Common myeloid progenitor, CD34-positive (primary cell): ENCODE measurements around the gene CEMP1.
"Not testable (repeated sequence)": the region's sequence is repeated elsewhere in the genome, so short reads cannot be mapped to it uniquely, and the experiment has no call there.

Experiments used
- CTCF ChIA-PET: fragments of 350-600 bp; sonication (Branson Sonifier 250); formaldehyde crosslinking; loops from one replicate; lab custom pipeline; 2021; ENCODE audit warnings: antibody characterized with exemption; lab: Charles Lee
- POLR2A ChIA-PET: fragments of 350-600 bp; sonication (Branson Sonifier 250); formaldehyde crosslinking; loops from one replicate; lab custom pipeline; 2021; ENCODE audit warnings: antibody characterized with exemption; lab: Charles Lee
- DNase-seq, 3 donors: peaks; one replicate each; pipeline versions ENCODE4 v3.0.0 to v3.0.0-alpha.2; 2013
- H3K27ac ChIP-seq, 2 experiments: 1 replicate in 1 of 2; 2 replicates in 1 of 2; pipeline ENCODE4 v1.7.0; 2013; ENCODE audit warnings: inconsistent platforms in 2 of 2, low read length in 2 of 2, mild to moderate bottlenecking in 2 of 2, low read depth in 1 of 2, moderate library complexity in 1 of 2; ENCODE audit not compliant: severe bottlenecking in 2 of 2, insufficient read depth in 1 of 2, poor library complexity in 1 of 2
- H3K27me3 ChIP-seq, 5 experiments: replicated peaks in 2 of 5; 1 replicate in 3 of 5; 2 replicates in 2 of 5; pipeline versions ENCODE4 v1.6.1 to v1.7.0; 2013; ENCODE audit warnings: low read length in 4 of 5, mild to moderate bottlenecking in 2 of 5, moderate library complexity in 2 of 5, inconsistent platforms in 1 of 5; ENCODE audit not compliant: insufficient read depth in 5 of 5, control insufficient read depth in 4 of 5
- H3K36me3 ChIP-seq, 4 experiments: 1 replicate in 2 of 4; 2 replicates in 2 of 4; pipeline versions ENCODE4 v1.6.1 to v1.7.0; 2013; ENCODE audit warnings: low read length in 3 of 4, control low read depth in 1 of 4, mild to moderate bottlenecking in 1 of 4; ENCODE audit not compliant: control insufficient read depth in 4 of 4, insufficient read depth in 4 of 4
- H3K4me1 ChIP-seq, 4 experiments: 1 replicate in 3 of 4; 2 replicates in 1 of 4; pipeline versions ENCODE4 v1.6.1 to v1.7.1; 2013; ENCODE audit warnings: low read length in 3 of 4, mild to moderate bottlenecking in 3 of 4, control low read depth in 1 of 4, inconsistent platforms in 1 of 4, moderate library complexity in 1 of 4; ENCODE audit not compliant: control insufficient read depth in 4 of 4, insufficient read depth in 4 of 4; ENCODE audit errors: control extremely low read depth in 1 of 4
- H3K4me3 ChIP-seq, 7 experiments: 1 replicate in 4 of 7; 2 replicates in 3 of 7; pipeline versions ENCODE4 v1.5.1 to v1.7.0; 2013; ENCODE audit warnings: mild to moderate bottlenecking in 7 of 7, low read length in 6 of 7, moderate library complexity in 6 of 7, inconsistent platforms in 2 of 7, low read depth in 2 of 7, control low read depth in 1 of 7; ENCODE audit not compliant: insufficient read depth in 4 of 7, control insufficient read depth in 1 of 7; ENCODE audit errors: extremely low read depth in 1 of 7
- H3K9me3 ChIP-seq, 5 experiments: 1 replicate in 4 of 5; 2 replicates in 1 of 5; pipeline versions ENCODE4 v1.6.1 to v1.7.1; 2013; ENCODE audit warnings: low read length in 4 of 5, mild to moderate bottlenecking in 2 of 5, inconsistent platforms in 1 of 5, low read depth in 1 of 5, moderate library complexity in 1 of 5; ENCODE audit not compliant: control insufficient read depth in 4 of 5, insufficient read depth in 2 of 5; ENCODE audit errors: control extremely low read depth in 1 of 5
- WGBS: methylation state at CpG from one replicate; pipeline ENCODE4 v1.1.5; 2013; ENCODE audit not compliant: insufficient coverage; 5-methylcytosine and 5-hydroxymethylcytosine counted together

CEMP1 gene

GRCh38 chr16:2537451-2538379, 6.5 kb upstream of the CEMP1 start, which contains the start of gene PDPK1:
Gene PDPK1, plus strand, starts transcription at chr16:2538021. Its CDS starts 92 bp downstream, at chr16:2538113.
- ChIA-PET CTCF (interaction anchor here (0.8 kb wide), 1 partner anchor 343 kb away, joined by 3 read pairs; no protein-coding TSS in a partner anchor), POLR2A (interaction anchor here (1.5 kb wide), 1 partner anchor 17 kb away, joined by 4 read pairs; the partner anchor contains the start of gene AMDHD2)
- Histone ChIP-seq H3K27ac (peak within 1 kb of the TSS in 1 of 2 experiments; percentile 66), H3K36me3 (peaks cover 0 to 2% (median 0%) of the 10 kb centered on the region in 4 experiments), H3K9me3 (no peaks in the 10 kb centered on the region), H3K4me3 (peak within 1 kb of the TSS; percentile 57 to 87 (median 76)), H3K4me1 (peaks cover 6 to 40% (median 30%) of the 10 kb centered on the region in 4 experiments), H3K27me3 (no peaks in the 10 kb centered on the region)
- DNase-seq = peak; percentile 94 to 97 (median 97)
- under 1% methylated on average over 84 of the region's 126 CpGs for WGBS

GRCh38 chr16:2535625-2536013, 4.4 kb upstream of the CEMP1 start:
- no peak overlapping the region for H3K4me3 ChIP-seq
- WGBS = 96% methylated on average over 8 of the region's 9 CpGs
- H3K4me1 ChIP-seq = peaks cover 6 to 46% (median 35%) of the 10 kb centered on the region in 4 experiments
- no peak overlapping the region for H3K27ac ChIP-seq
- CTCF ChIA-PET = no interaction called here
- H3K27me3 ChIP-seq = no peaks in the 10 kb centered on the region
- no peak for DNase-seq
- H3K36me3 ChIP-seq = peaks cover 0 to 2% (median 0%) of the 10 kb centered on the region in 4 experiments
- no peaks in the 10 kb centered on the region for H3K9me3 ChIP-seq
- POLR2A ChIA-PET = no interaction called here

GRCh38 chr16:2534335-2534734, 3.1 kb upstream of the CEMP1 start:
- H3K9me3 ChIP-seq, H3K27me3 ChIP-seq, H3K4me3 ChIP-seq, H3K27ac ChIP-seq, DNase-seq, POLR2A ChIA-PET, CTCF ChIA-PET, H3K36me3 ChIP-seq: not testable (repeated sequence)
- H3K4me1 ChIP-seq = peaks cover 3 to 34% (median 28%) of the 10 kb centered on the region in 4 experiments
- 100% methylated on average over 3 of the region's 5 CpGs for WGBS

- Histone ChIP-seq H3K9me3 (no peaks in the 10 kb centered on the region), H3K27me3 (no peaks in the 10 kb centered on the region), H3K4me1 (peaks cover 3 to 30% (median 24%) of the 10 kb centered on the region in 4 experiments), H3K4me3 (no peak overlapping the region), H3K27ac (no peak overlapping the region), H3K36me3 (peaks cover 0 to 14% (median 8%) of the 10 kb centered on the region in 4 experiments)
- no peak for DNase-seq
- 95% methylated on average over 8 of the region's 11 CpGs for WGBS
- ChIA-PET POLR2A (no interaction called here), CTCF (no interaction called here)
Measured at GRCh38 chr16:2533912-2534311, 2.7 kb upstream of the CEMP1 start.

GRCh38 chr16:2533142-2533755, 2.0 kb upstream of the CEMP1 start:
- POLR2A ChIA-PET = not testable (repeated sequence)
- WGBS = 93% methylated on average over 4 of the region's 16 CpGs

GRCh38 chr16:2532494-2533141, 1.4 kb upstream of the CEMP1 start:
- H3K4me3 ChIP-seq = peak overlapping the region; percentile 50 to 81 (median 73)
- ChIA-PET POLR2A (interaction anchor here (0.5 to 2.8 kb wide), 3 partner anchors 13 to 1778 kb away, joined by 3 to 24 read pairs (median 4); partner anchors contain the start of gene AMDHD2), CTCF (interaction anchor here (0.6 to 1.5 kb wide), 4 partner anchors 17 to 31 kb away, joined by 3 read pairs; no protein-coding TSS in a partner anchor)
- no peaks in the 10 kb centered on the region for H3K27me3 ChIP-seq
- H3K27ac ChIP-seq = peak overlapping the region in 1 of 2 experiments; percentile 76
- H3K36me3 ChIP-seq = peaks cover 0 to 27% (median 16%) of the 10 kb centered on the region in 4 experiments
- peak; percentile 45 to 78 (median 68) for DNase-seq
- H3K9me3 ChIP-seq = no peaks in the 10 kb centered on the region
- 6% methylated on average over 26 of the region's 37 CpGs for WGBS
- H3K4me1 ChIP-seq = peaks cover 0 to 25% (median 20%) of the 10 kb centered on the region in 4 experiments

More at GRCh38 chr16:2533142-2533755, 2.0 kb upstream of the CEMP1 start:
- not testable (repeated sequence) for H3K27ac ChIP-seq, H3K9me3 ChIP-seq, DNase-seq, H3K27me3 ChIP-seq
- H3K36me3 ChIP-seq = peaks cover 0 to 20% (median 13%) of the 10 kb centered on the region in 4 experiments
- CTCF ChIA-PET = interaction anchor here (0.6 to 1.5 kb wide), 3 partner anchors 17 to 32 kb away, joined by 3 read pairs; no protein-coding TSS in a partner anchor
- peaks cover 0 to 25% (median 20%) of the 10 kb centered on the region in 4 experiments for H3K4me1 ChIP-seq
- peak overlapping the region in 5 of 7 experiments; percentile 65 to 81 (median 78) for H3K4me3 ChIP-seq
